ENCODE measurements around the gene C16orf78.

C16orf78 gene

DNA sequence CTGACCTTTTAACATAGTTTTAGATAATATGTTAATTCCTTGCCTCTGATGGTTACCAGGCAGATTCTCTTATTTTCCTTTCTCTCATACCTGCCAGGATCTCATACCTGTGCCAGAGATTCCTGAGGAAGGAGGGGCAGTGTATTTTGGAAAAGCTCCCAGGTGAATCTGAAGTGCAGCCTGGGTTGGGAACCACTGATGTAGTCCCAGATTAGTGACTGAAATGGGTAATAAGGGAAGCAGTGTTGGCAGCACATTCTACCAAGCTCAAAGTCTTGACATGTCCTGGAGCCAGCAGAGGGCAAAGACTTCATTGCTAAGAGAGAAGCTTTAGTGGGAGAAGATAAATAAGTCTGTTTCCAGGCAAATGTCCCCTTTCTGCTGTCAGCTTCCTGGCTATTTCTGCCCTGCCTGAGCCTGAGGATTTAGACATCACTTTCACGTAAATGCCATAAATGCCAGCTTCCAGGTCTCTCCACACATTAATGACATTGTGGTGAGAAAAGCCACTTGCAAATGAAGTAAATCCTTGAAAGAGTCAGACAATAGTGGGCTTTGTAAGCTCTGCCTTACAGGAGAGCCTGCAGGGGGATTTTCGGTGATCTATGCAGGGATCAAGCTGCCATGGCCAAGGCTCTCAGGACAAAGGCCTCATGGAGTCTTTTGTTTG lies 40.9 kb upstream of the C16orf78 start:
- no peak for TF ChIP-seq ESRRG (CRISPR knock-in tag; IDR thresholded peaks at IDR 0.05)
- TF ChIP-seq RARB (CRISPR knock-in tag; IDR thresholded peaks at IDR 0.05) = no peak
- TF ChIP-seq TSHZ2 (CRISPR knock-in tag; IDR thresholded peaks at IDR 0.05) = no peak
- TF ChIP-seq POU6F1 (CRISPR knock-in tag; IDR thresholded peaks at IDR 0.05; ENCODE audit: borderline replicate concordance, low read depth) = no peak
- TF ChIP-seq, protein P1, sequence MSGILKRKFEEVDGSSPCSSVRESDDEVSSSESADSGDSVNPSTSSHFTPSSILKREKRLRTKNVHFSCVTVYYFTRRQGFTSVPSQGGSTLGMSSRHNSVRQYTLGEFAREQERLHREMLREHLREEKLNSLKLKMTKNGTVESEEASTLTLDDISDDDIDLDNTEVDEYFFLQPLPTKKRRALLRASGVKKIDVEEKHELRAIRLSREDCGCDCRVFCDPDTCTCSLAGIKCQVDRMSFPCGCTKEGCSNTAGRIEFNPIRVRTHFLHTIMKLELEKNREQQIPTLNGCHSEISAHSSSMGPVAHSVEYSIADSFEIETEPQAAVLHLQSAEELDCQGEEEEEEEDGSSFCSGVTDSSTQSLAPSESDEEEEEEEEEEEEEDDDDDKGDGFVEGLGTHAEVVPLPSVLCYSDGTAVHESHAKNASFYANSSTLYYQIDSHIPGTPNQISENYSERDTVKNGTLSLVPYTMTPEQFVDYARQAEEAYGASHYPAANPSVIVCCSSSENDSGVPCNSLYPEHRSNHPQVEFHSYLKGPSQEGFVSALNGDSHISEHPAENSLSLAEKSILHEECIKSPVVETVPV (CRISPR knock-in tag; IDR thresholded peaks at IDR 0.05) = no peak
- no peak for TF ChIP-seq ZFP3 (CRISPR knock-in tag; IDR thresholded peaks at IDR 0.05)
- no peak for TF ChIP-seq ISL1 (CRISPR knock-in tag; IDR thresholded peaks at IDR 0.05)
- TF ChIP-seq, protein P2, sequence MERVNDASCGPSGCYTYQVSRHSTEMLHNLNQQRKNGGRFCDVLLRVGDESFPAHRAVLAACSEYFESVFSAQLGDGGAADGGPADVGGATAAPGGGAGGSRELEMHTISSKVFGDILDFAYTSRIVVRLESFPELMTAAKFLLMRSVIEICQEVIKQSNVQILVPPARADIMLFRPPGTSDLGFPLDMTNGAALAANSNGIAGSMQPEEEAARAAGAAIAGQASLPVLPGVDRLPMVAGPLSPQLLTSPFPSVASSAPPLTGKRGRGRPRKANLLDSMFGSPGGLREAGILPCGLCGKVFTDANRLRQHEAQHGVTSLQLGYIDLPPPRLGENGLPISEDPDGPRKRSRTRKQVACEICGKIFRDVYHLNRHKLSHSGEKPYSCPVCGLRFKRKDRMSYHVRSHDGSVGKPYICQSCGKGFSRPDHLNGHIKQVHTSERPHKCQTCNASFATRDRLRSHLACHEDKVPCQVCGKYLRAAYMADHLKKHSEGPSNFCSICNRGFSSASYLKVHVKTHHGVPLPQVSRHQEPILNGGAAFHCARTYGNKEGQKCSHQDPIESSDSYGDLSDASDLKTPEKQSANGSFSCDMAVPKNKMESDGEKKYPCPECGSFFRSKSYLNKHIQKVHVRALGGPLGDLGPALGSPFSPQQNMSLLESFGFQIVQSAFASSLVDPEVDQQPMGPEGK (CRISPR knock-in tag; IDR thresholded peaks at IDR 0.05; ENCODE audit: borderline replicate concordance) = no peak
- no peak for TF ChIP-seq ZNF565 (CRISPR knock-in tag; conservative IDR thresholded peaks at IDR 0.05; ENCODE audit: low read depth)
- TF ChIP-seq ARNTL (CRISPR knock-in tag; IDR thresholded peaks at IDR 0.05; ENCODE audit: borderline replicate concordance, low read depth) = no peak
- no peak for TF ChIP-seq BACH2 (CRISPR knock-in tag; IDR thresholded peaks at IDR 0.05; ENCODE audit: borderline replicate concordance)
- TF ChIP-seq OSR1 (CRISPR knock-in tag; IDR thresholded peaks at IDR 0.05) = no peak
- TF ChIP-seq TOX (CRISPR knock-in tag; IDR thresholded peaks at IDR 0.05; ENCODE audit: borderline replicate concordance) = no peak
- no peak for ATAC-seq

DNA sequence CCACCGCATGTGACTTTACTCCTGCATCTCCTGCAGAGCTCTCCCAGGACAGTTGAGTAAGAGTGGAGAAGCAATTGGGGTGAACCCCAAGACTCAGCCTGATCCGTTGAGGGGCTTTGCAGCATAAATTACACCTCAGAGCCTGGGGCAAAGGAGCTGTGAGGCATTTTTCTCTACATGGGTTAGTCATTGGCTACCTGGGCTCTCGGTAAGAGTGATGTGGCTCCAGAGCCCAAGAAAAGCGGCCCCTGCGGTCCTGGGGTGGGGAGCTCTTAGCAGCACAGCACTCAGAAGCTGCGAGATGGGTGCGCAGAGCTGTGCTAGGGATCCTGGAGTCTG lies 40.4 kb upstream of the C16orf78 start:
- ATAC-seq = no peak
- TF ChIP-seq OSR1 (CRISPR knock-in tag; IDR thresholded peaks at IDR 0.05) (no peak), TCF4 (CRISPR knock-in tag; IDR thresholded peaks at IDR 0.05; ENCODE audit: borderline replicate concordance) (no peak), PPARA (CRISPR knock-in tag; IDR thresholded peaks at IDR 0.05; ENCODE audit: borderline replicate concordance) (no peak), ESRRG (CRISPR knock-in tag; IDR thresholded peaks at IDR 0.05) (no peak), CSDC2 (CRISPR knock-in tag; IDR thresholded peaks at IDR 0.05) (no peak), ZFP3 (CRISPR knock-in tag; IDR thresholded peaks at IDR 0.05) (no peak), ISL1 (CRISPR knock-in tag; IDR thresholded peaks at IDR 0.05) (no peak), ZFP30 (CRISPR knock-in tag; IDR thresholded peaks at IDR 0.05) (no peak), ZNF8 (CRISPR knock-in tag; IDR thresholded peaks at IDR 0.05) (no peak), POU6F1 (CRISPR knock-in tag; IDR thresholded peaks at IDR 0.05; ENCODE audit: borderline replicate concordance, low read depth) (no peak), ZNF70 (CRISPR knock-in tag; IDR thresholded peaks at IDR 0.05) (no peak), ARNTL (CRISPR knock-in tag; IDR thresholded peaks at IDR 0.05; ENCODE audit: borderline replicate concordance, low read depth) (no peak), ZC3H10 (CRISPR knock-in tag; IDR thresholded peaks at IDR 0.05) (no peak), ZNF565 (CRISPR knock-in tag; conservative IDR thresholded peaks at IDR 0.05; ENCODE audit: low read depth) (no peak)
- TF ChIP-seq, protein P1 (CRISPR knock-in tag; IDR thresholded peaks at IDR 0.05) = no peak
- TF ChIP-seq, protein P3, sequence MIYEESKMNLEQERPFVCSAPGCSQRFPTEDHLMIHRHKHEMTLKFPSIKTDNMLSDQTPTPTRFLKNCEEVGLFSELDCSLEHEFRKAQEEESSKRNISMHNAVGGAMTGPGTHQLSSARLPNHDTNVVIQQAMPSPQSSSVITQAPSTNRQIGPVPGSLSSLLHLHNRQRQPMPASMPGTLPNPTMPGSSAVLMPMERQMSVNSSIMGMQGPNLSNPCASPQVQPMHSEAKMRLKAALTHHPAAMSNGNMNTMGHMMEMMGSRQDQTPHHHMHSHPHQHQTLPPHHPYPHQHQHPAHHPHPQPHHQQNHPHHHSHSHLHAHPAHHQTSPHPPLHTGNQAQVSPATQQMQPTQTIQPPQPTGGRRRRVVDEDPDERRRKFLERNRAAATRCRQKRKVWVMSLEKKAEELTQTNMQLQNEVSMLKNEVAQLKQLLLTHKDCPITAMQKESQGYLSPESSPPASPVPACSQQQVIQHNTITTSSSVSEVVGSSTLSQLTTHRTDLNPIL (CRISPR knock-in tag; IDR thresholded peaks at IDR 0.05; ENCODE audit: low read depth) = no peak
